ENCODE results near the gene GRAMD1C. TPM values are rescaled to one million over a fixed set of nuclear protein-coding genes. Genes with fewer than 3 reads are reported as not detected.

GRAMD1C gene
- total RNA-seq, 1 experiment from 2014 or later, result 3.9 TPM

GRCh38 chr3:113805249-113805648 lies 33.3 kb upstream of the GRAMD1C start:
- POLR2A ChIA-PET, result no interaction called here
- TF ChIP-seq CTCF (IDR thresholded peaks at IDR 0.05; ENCODE audit: insufficient read depth in 1 of 2, low read depth in 1 of 2, low read length in 1 of 2, severe bottlenecking in 1 of 2, unreplicated experiment in 1 of 2), result no peak
- no peaks in the 10 kb centered on the region; the same call in 1 of the 2 replicates for H3K36me3 ChIP-seq (ENCODE audit: control insufficient read depth, insufficient read depth, low read length)
- Mint-ChIP-seq H3K9me3 (ENCODE audit: unreplicated experiment) (no peaks in the 10 kb centered on the region), H3K4me1 (ENCODE audit: low read depth, unreplicated experiment) (no peaks in the 10 kb centered on the region), H3K27ac (ENCODE audit: unreplicated experiment) (no peak overlapping the region), H3K27me3 (ENCODE audit: insufficient read depth, unreplicated experiment) (no peaks in the 10 kb centered on the region), H3K36me3 (ENCODE audit: insufficient read depth, unreplicated experiment) (peaks cover 27% of the 10 kb centered on the region), H3K4me3 (ENCODE audit: unreplicated experiment) (no peak overlapping the region)
- intact Hi-C loops (cut with micrococcal nuclease; ENCODE audit: unreplicated experiment), result no loop called here
- no peaks in the 10 kb centered on the region for H3K4me1 ChIP-seq
- no TSS peak for BruUV-seq (replicated peaks)
- H3K9me3 ChIP-seq, result no peaks in the 10 kb centered on the region
- CTCF ChIA-PET, result no interaction called here
- DNase-seq, result no peak
- H3K27me3 ChIP-seq (replicated peaks; ENCODE audit: control insufficient read depth, insufficient read depth, low read length), result no peaks in the 10 kb centered on the region
- H3K4me3 ChIP-seq (ENCODE audit: low read depth, low read length), result no peak overlapping the region

- H3K4me3 ChIP-seq (ENCODE audit: low read depth, low read length), result no peak overlapping the region
- Mint-ChIP-seq H3K4me3 (ENCODE audit: unreplicated experiment) (no peak overlapping the region), H3K4me1 (ENCODE audit: low read depth, unreplicated experiment) (no peaks in the 10 kb centered on the region)
Measured at GRCh38 chr3:113812854-113813253, 25.7 kb upstream of the GRAMD1C start.

GRCh38 chr3:113819866-113820265 lies 18.7 kb upstream of the GRAMD1C start:
- no peak for DNase-seq
- ChIA-PET POLR2A (interaction anchor here (0.6 kb wide), 1 partner anchor 413 kb away, joined by 3 read pairs; no protein-coding TSS in a partner anchor), CTCF (interaction anchor here (0.7 kb wide), 1 partner anchor 14 kb away, joined by 5 read pairs; no protein-coding TSS in a partner anchor)
- Mint-ChIP-seq H3K4me3 (ENCODE audit: unreplicated experiment) (no peak overlapping the region), H3K27me3 (ENCODE audit: insufficient read depth, unreplicated experiment) (no peaks in the 10 kb centered on the region), H3K9me3 (ENCODE audit: unreplicated experiment) (no peaks in the 10 kb centered on the region), H3K4me1 (ENCODE audit: low read depth, unreplicated experiment) (no peaks in the 10 kb centered on the region), H3K36me3 (ENCODE audit: insufficient read depth, unreplicated experiment) (no peaks in the 10 kb centered on the region), H3K27ac (ENCODE audit: unreplicated experiment) (no peak overlapping the region)
- Histone ChIP-seq H3K36me3 (ENCODE audit: control insufficient read depth, insufficient read depth, low read length) (no peaks in the 10 kb centered on the region), H3K4me3 (ENCODE audit: low read depth, low read length) (no peak overlapping the region), H3K27me3 (replicated peaks; ENCODE audit: control insufficient read depth, insufficient read depth, low read length) (no peaks in the 10 kb centered on the region), H3K9me3 (no peaks in the 10 kb centered on the region), H3K4me1 (no peaks in the 10 kb centered on the region)
- BruUV-seq (replicated peaks), result no TSS peak
- intact Hi-C loops (cut with micrococcal nuclease; ENCODE audit: unreplicated experiment), result no loop called here
- TF ChIP-seq CTCF (IDR thresholded peaks at IDR 0.05; ENCODE audit: insufficient read depth in 1 of 2, low read depth in 1 of 2, low read length in 1 of 2, severe bottlenecking in 1 of 2, unreplicated experiment in 1 of 2), result no peak

More at GRCh38 chr3:113812854-113813253, 25.7 kb upstream of the GRAMD1C start:
- H3K9me3 Mint-ChIP-seq (ENCODE audit: unreplicated experiment), result no peaks in the 10 kb centered on the region
- Histone ChIP-seq H3K36me3 (ENCODE audit: control insufficient read depth, insufficient read depth, low read length) (no peaks in the 10 kb centered on the region), H3K9me3 (no peaks in the 10 kb centered on the region), H3K4me1 (no peaks in the 10 kb centered on the region), H3K27me3 (replicated peaks; ENCODE audit: control insufficient read depth, insufficient read depth, low read length) (no peaks in the 10 kb centered on the region)
- no peak for DNase-seq
- H3K36me3 Mint-ChIP-seq (ENCODE audit: insufficient read depth, unreplicated experiment), result peaks cover 2% of the 10 kb centered on the region
- TF ChIP-seq CTCF (IDR thresholded peaks at IDR 0.05; ENCODE audit: insufficient read depth in 1 of 2, low read depth in 1 of 2, low read length in 1 of 2, severe bottlenecking in 1 of 2, unreplicated experiment in 1 of 2), result no peak
- no peaks in the 10 kb centered on the region for H3K27me3 Mint-ChIP-seq (ENCODE audit: insufficient read depth, unreplicated experiment)
- BruUV-seq (replicated peaks), result no TSS peak
- no peak overlapping the region for H3K27ac Mint-ChIP-seq (ENCODE audit: unreplicated experiment)
- intact Hi-C loops (cut with micrococcal nuclease; ENCODE audit: unreplicated experiment), result no loop called here
- POLR2A ChIA-PET, result no interaction called here
- CTCF ChIA-PET, result no interaction called here

Measured in Caco-2 (cell line).